ENCODE results near the gene SLC25A23. TPM values are rescaled to one million over a fixed set of nuclear protein-coding genes. Genes with fewer than 3 reads are reported as not detected.

SLC25A23 gene
- total RNA-seq, 1 experiment from 2014 or later, result 67.6 TPM

GRCh38 chr19:6415591-6416190, 43.9 kb downstream of the SLC25A23 start:
- no peak overlapping the region for H3K4me3 Mint-ChIP-seq (ENCODE audit: low read depth, unreplicated experiment)
- intact Hi-C loops (cut with micrococcal nuclease; ENCODE audit: unreplicated experiment), result no loop called here
- no peaks in the 10 kb centered on the region for H3K4me1 Mint-ChIP-seq (ENCODE audit: low read depth, unreplicated experiment)
- no TSS peak for BruUV-seq (replicated peaks)
- no peak overlapping the region for H3K27ac Mint-ChIP-seq (ENCODE audit: unreplicated experiment)
- H3K36me3 Mint-ChIP-seq (ENCODE audit: insufficient read depth, unreplicated experiment), result peaks cover 44% of the 10 kb centered on the region
- no peaks in the 10 kb centered on the region for H3K9me3 Mint-ChIP-seq (ENCODE audit: low read depth, unreplicated experiment)
- TF ChIP-seq CTCF (IDR thresholded peaks at IDR 0.05; ENCODE audit: unreplicated experiment), result no peak
- H3K27me3 Mint-ChIP-seq (ENCODE audit: unreplicated experiment), result no peaks in the 10 kb centered on the region
- CTCF ChIA-PET, result no interaction called here
- no peak for DNase-seq

- no peak overlapping the region for H3K4me3 Mint-ChIP-seq (ENCODE audit: low read depth, unreplicated experiment)
- no peaks in the 10 kb centered on the region for H3K4me1 Mint-ChIP-seq (ENCODE audit: low read depth, unreplicated experiment)
- no peaks in the 10 kb centered on the region for H3K27me3 Mint-ChIP-seq (ENCODE audit: unreplicated experiment)
- peaks cover 44% of the 10 kb centered on the region for H3K36me3 Mint-ChIP-seq (ENCODE audit: insufficient read depth, unreplicated experiment)
- H3K9me3 Mint-ChIP-seq (ENCODE audit: low read depth, unreplicated experiment), result no peaks in the 10 kb centered on the region
- CTCF ChIA-PET, result no interaction called here
- DNase-seq, result no peak
- intact Hi-C loops (cut with micrococcal nuclease; ENCODE audit: unreplicated experiment), result no loop called here
- H3K27ac Mint-ChIP-seq (ENCODE audit: unreplicated experiment), result no peak overlapping the region
- TSS peak; percentile 36 for BruUV-seq (replicated peaks)
- no peak for TF ChIP-seq CTCF (IDR thresholded peaks at IDR 0.05; ENCODE audit: unreplicated experiment)
Measured at GRCh38 chr19:6414793-6415590, 44.6 kb downstream of the SLC25A23 start.

- no TSS peak for BruUV-seq (replicated peaks)
- Mint-ChIP-seq H3K9me3 (ENCODE audit: low read depth, unreplicated experiment) (no peaks in the 10 kb centered on the region), H3K27ac (ENCODE audit: unreplicated experiment) (no peak overlapping the region), H3K4me3 (ENCODE audit: low read depth, unreplicated experiment) (no peak overlapping the region), H3K36me3 (ENCODE audit: insufficient read depth, unreplicated experiment) (peaks cover 37% of the 10 kb centered on the region), H3K27me3 (ENCODE audit: unreplicated experiment) (no peaks in the 10 kb centered on the region), H3K4me1 (ENCODE audit: low read depth, unreplicated experiment) (no peaks in the 10 kb centered on the region)
- no peak for TF ChIP-seq CTCF (IDR thresholded peaks at IDR 0.05; ENCODE audit: unreplicated experiment)
- CTCF ChIA-PET, result interaction anchor here (0.7 kb wide), 1 partner anchor 1274 kb away, joined by 3 read pairs; no protein-coding TSS in a partner anchor
- intact Hi-C loops (cut with micrococcal nuclease; ENCODE audit: unreplicated experiment), result no loop called here
- DNase-seq, result no peak
Measured at GRCh38 chr19:6413721-6414643, 45.6 kb downstream of the SLC25A23 start.

GRCh38 chr19:6413291-6413690, 46.3 kb downstream of the SLC25A23 start:
- Mint-ChIP-seq H3K4me3 (ENCODE audit: low read depth, unreplicated experiment) (no peak overlapping the region), H3K27ac (ENCODE audit: unreplicated experiment) (no peak overlapping the region), H3K9me3 (ENCODE audit: low read depth, unreplicated experiment) (no peaks in the 10 kb centered on the region), H3K4me1 (ENCODE audit: low read depth, unreplicated experiment) (no peaks in the 10 kb centered on the region), H3K27me3 (ENCODE audit: unreplicated experiment) (no peaks in the 10 kb centered on the region), H3K36me3 (ENCODE audit: insufficient read depth, unreplicated experiment) (peaks cover 34% of the 10 kb centered on the region)
- DNase-seq, result no peak
- CTCF ChIA-PET, result interaction anchor here (0.7 kb wide), 1 partner anchor 1275 kb away, joined by 3 read pairs; no protein-coding TSS in a partner anchor
- no peak for TF ChIP-seq CTCF (IDR thresholded peaks at IDR 0.05; ENCODE audit: unreplicated experiment)
- intact Hi-C loops (cut with micrococcal nuclease; ENCODE audit: unreplicated experiment), result no loop called here
- no TSS peak for BruUV-seq (replicated peaks)

Data from Calu3 (cell line).